ENCODE data around the gene MIS18A.
"Not testable (repeated sequence)": the region's sequence is repeated elsewhere in the genome, so short reads cannot be mapped to it uniquely, and the experiment has no call there.

- TF ChIP-seq, protein P1, sequence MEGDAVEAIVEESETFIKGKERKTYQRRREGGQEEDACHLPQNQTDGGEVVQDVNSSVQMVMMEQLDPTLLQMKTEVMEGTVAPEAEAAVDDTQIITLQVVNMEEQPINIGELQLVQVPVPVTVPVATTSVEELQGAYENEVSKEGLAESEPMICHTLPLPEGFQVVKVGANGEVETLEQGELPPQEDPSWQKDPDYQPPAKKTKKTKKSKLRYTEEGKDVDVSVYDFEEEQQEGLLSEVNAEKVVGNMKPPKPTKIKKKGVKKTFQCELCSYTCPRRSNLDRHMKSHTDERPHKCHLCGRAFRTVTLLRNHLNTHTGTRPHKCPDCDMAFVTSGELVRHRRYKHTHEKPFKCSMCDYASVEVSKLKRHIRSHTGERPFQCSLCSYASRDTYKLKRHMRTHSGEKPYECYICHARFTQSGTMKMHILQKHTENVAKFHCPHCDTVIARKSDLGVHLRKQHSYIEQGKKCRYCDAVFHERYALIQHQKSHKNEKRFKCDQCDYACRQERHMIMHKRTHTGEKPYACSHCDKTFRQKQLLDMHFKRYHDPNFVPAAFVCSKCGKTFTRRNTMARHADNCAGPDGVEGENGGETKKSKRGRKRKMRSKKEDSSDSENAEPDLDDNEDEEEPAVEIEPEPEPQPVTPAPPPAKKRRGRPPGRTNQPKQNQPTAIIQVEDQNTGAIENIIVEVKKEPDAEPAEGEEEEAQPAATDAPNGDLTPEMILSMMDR (IDR thresholded peaks at IDR 0.05): not testable (repeated sequence)
- not testable (repeated sequence) for TF ChIP-seq POLR2AphosphoS5, POLR2A, EP300 (IDR thresholded peaks at IDR 0.05)
Observed at GRCh38 chr21:32265321-32265720, 13.5 kb downstream of the MIS18A start.
